Right lobe of liver (tissue), 6 donors: ENCODE measurements around the gene IDI1. TPM values are rescaled to one million over a fixed set of nuclear protein-coding genes. Genes with fewer than 3 reads are reported as not detected.

Source experiments
- ATAC-seq, 4 donors: fragments of 200-7000 bp; cut with Tn5 transposase; one replicate each; pipeline ENCODE4 v1.9.1; 2020; ENCODE audit warnings: mild to moderate bottlenecking in 4 of 4, moderate library complexity in 4 of 4
- DNase-seq, 3 donors: peaks; one replicate each; pipeline ENCODE4 v3.0.0-alpha.2; 2020
- H3K27ac ChIP-seq, 3 donors: fragments of 200-600 bp; one replicate each; pipeline ENCODE4 v1.8.0; 2022
- H3K27me3 ChIP-seq, 2 donors: fragments of 200-600 bp; one replicate each; pipeline ENCODE4 v1.8.0; 2022
- H3K36me3 ChIP-seq, 4 donors: fragments of 200-600 bp; sonication (generic) in 1 of 4; one replicate each; pipeline versions ENCODE4 v1.5.1 to v1.8.0; 2017 to 2022; ENCODE audit warnings: control low read depth in 1 of 4
- H3K4me1 ChIP-seq, 4 donors: fragments of 200-600 bp; sonication (generic) in 1 of 4; one replicate each; pipeline versions ENCODE4 v1.5.1 to v1.8.0; 2017 to 2022; ENCODE audit warnings: control low read depth in 1 of 4
- H3K4me3 ChIP-seq, 3 donors: fragments of 200-600 bp; one replicate each; pipeline ENCODE4 v1.8.0; 2022
- H3K9me3 ChIP-seq, 4 donors: fragments of 200-600 bp; sonication (generic) in 1 of 4; one replicate each; pipeline versions ENCODE4 v1.5.1 to v1.8.0; 2017 to 2022; ENCODE audit warnings: control low read depth in 1 of 4
- CTCF ChIP-seq, 4 donors: fragments of 200-600 bp in 3 of 4; fragments of 450-650 bp in 1 of 4; IDR thresholded peaks; one replicate each; pipeline versions ENCODE4 v1.5.1 to v1.8.0; 2016 to 2022; ENCODE audit warnings: antibody characterized with exemption in 4 of 4, mild to moderate bottlenecking in 2 of 4
- POLR2A ChIP-seq: fragments of 450-650 bp; IDR thresholded peaks from one replicate; pipeline ENCODE4 v1.6.1; 2017; ENCODE audit warnings: antibody characterized with exemption, mild to moderate bottlenecking
- WGBS: methylation state at CpG from one replicate; pipeline ENCODE4 v1.1.6; 2018; ENCODE audit warnings: low coverage, low lambda C conversion rate; ENCODE audit not compliant: insufficient coverage; ENCODE audit errors: missing lambda C conversion rate; 5-methylcytosine and 5-hydroxymethylcytosine counted together
- intact Hi-C, 2 donors: fragments of 100-400 bp; cut with DNase I; formaldehyde crosslinking; loops; one replicate each; pipeline versions ENCODE4 v1.11.2 to v1.14.1; 2022
- total RNA-seq, 6 experiments: library from RNA; depleted of rRNA in 2 of 6; stranded (reverse); fragments of >200 nt in 2 of 6; fragmentation: NEBNext Ultra II Directional in 3 of 6; extraction: Animal tissue kit (Norgen Biotek cat#: 25700) in 3 of 6; gene quantifications; one replicate each; pipeline versions ENCODE4 v1.1.0 to v1.2.4, GENCODE V29; 2016 to 2023
- donor health status: DM: no; HTN: yes; CAD: no.
- donor health status: DM: no; HTN: no; CAD: no.
- donor health status: DM: no; HTN: no; CAD: no.
- donor health status: DM: no; HTN: yes; CAD: no.
- donor health status: DM: no; HTN: yes; CAD: no.

IDI1 gene
- total RNA-seq, 6 experiments from 2014 or later = 14.7 to 79.7 (median 28.4) TPM

GRCh38 chr10:1002425-1003006, 46.4 kb downstream of the IDI1 start:
- ATAC-seq = no peak
- H3K36me3 ChIP-seq = peaks cover 0 to 98% (median 57%) of the 10 kb centered on the region in 4 donors
- no peaks in the 10 kb centered on the region for H3K27me3 ChIP-seq
- DNase-seq = no peak
- TF ChIP-seq CTCF (IDR thresholded peaks at IDR 0.05) (no peak), POLR2A (no peak)
- no peaks in the 10 kb centered on the region for H3K9me3 ChIP-seq
- intact Hi-C loops = no loop called here
- H3K27ac ChIP-seq = no peak overlapping the region
- no peak overlapping the region for H3K4me3 ChIP-seq
- H3K4me1 ChIP-seq = no peaks in the 10 kb centered on the region
- WGBS = 96% methylated on average over 5 of the region's 5 CpGs

GRCh38 chr10:997266-998022, 51.5 kb downstream of the IDI1 start:
- Histone ChIP-seq H3K27me3 (no peaks in the 10 kb centered on the region), H3K27ac (no peak overlapping the region), H3K36me3 (peaks cover 0 to 91% (median 52%) of the 10 kb centered on the region in 4 donors), H3K9me3 (no peaks in the 10 kb centered on the region), H3K4me1 (no peaks in the 10 kb centered on the region), H3K4me3 (no peak overlapping the region)
- 73% methylated on average over 12 of the region's 19 CpGs for WGBS
- intact Hi-C loops = no loop called here
- TF ChIP-seq CTCF (IDR thresholded peaks at IDR 0.05) (no peak), POLR2A (no peak)
- no peak for ATAC-seq
- no peak for DNase-seq

GRCh38 chr10:996031-996430, 52.9 kb downstream of the IDI1 start:
- Histone ChIP-seq H3K27me3 (no peaks in the 10 kb centered on the region), H3K4me1 (no peaks in the 10 kb centered on the region)
- no peak for ATAC-seq

GRCh38 chr10:995559-995926, 53.4 kb downstream of the IDI1 start:
- no peaks in the 10 kb centered on the region for H3K4me1 ChIP-seq
- 97% methylated on average over 5 of the region's 7 CpGs for WGBS
- no peak overlapping the region for H3K27ac ChIP-seq
- intact Hi-C loops = no loop called here
- no peaks in the 10 kb centered on the region for H3K27me3 ChIP-seq
- DNase-seq (no peak), ATAC-seq (no peak)
- no peak overlapping the region for H3K4me3 ChIP-seq
- H3K9me3 ChIP-seq = no peaks in the 10 kb centered on the region
- TF ChIP-seq POLR2A (no peak), CTCF (IDR thresholded peaks at IDR 0.05) (no peak)
- H3K36me3 ChIP-seq = peaks cover 0 to 72% (median 43%) of the 10 kb centered on the region in 4 donors

More at GRCh38 chr10:996031-996430, 52.9 kb downstream of the IDI1 start:
- H3K9me3 ChIP-seq = no peaks in the 10 kb centered on the region
- H3K27ac ChIP-seq = no peak overlapping the region
- 96% methylated on average over 12 of the region's 12 CpGs for whole genome bisulfite sequencing
- H3K36me3 ChIP-seq = peaks cover 0 to 77% (median 47%) of the 10 kb centered on the region in 4 donors
- intact Hi-C loops = no loop called here
- no peak overlapping the region for H3K4me3 ChIP-seq
- no peak for TF ChIP-seq CTCF (IDR thresholded peaks at IDR 0.05)
- TF ChIP-seq POLR2A = no peak
- no peak for DNase-seq
